ENCODE data around the gene TAS2R31.

- TF ChIP-seq EZH2 (IDR thresholded peaks at IDR 0.05; ENCODE audit: low read length) (no peak), CTCF (optimal IDR thresholded peaks at IDR 0.05 in 1 of 3, IDR thresholded peaks at IDR 0.05 in 1 of 3, conservative IDR thresholded peaks at IDR 0.05 in 1 of 3; ENCODE audit: extremely low read depth in 1 of 3, insufficient read depth in 2 of 3, low read length in 3 of 3) (peak in 2 of 3 experiments; percentile 6 to 18)
Observed at GRCh38 chr12:11026118-11026517, 5.1 kb downstream of the TAS2R31 start.
